Fibroblast of skin of abdomen (primary cell): Measurements from ENCODE around the gene MTHFD2L.
"Not testable (repeated sequence)": the region's sequence is repeated elsewhere in the genome, so short reads cannot be mapped to it uniquely, and the experiment has no call there.

ENCODE experiments used
- DNase-seq: peaks from one replicate; pipeline ENCODE4 v3.0.0-alpha.2; 2013

Gene MTHFD2L

GRCh38 chr4:74339501-74339900 lies 181.6 kb downstream of the MTHFD2L start:
- no peak for DNase-seq

GRCh38 chr4:74340421-74340820 lies 182.5 kb downstream of the MTHFD2L start:
- not testable (repeated sequence) for DNase-seq

- DNase-seq, result no peak
Measured at GRCh38 chr4:74344031-74344430, 186.1 kb downstream of the MTHFD2L start.
